Measurements from ENCODE around the gene TRIM24.
"Not testable (repeated sequence)": the region's sequence is repeated elsewhere in the genome, so short reads cannot be mapped to it uniquely, and the experiment has no call there.

The TRIM24 gene

DNA sequence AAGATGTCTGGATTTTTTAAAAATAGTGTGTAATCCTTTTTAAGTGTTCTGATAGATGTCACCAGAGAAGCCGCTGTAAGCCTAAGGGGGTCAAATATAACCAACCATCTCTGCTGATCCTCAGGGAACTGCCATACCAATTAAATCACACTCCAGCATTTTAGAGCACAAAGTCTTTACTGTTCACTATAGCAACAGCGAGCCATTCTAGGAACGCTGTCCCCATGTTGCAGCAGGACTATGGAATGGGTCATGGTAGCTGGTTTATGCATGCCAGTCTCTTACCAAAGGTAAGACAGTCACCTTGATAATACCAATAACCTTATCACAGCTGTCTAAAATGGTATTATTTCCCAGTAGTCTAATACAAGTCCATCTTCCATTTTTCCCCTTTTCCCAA, 33.5 kb downstream of the TRIM24 start:
- no peak for DNase-seq (ENCODE audit: low spot score)

GRCh38 chr7:138495485-138495884, 35.4 kb downstream of the TRIM24 start:
- no peak for DNase-seq (ENCODE audit: low spot score)

DNA sequence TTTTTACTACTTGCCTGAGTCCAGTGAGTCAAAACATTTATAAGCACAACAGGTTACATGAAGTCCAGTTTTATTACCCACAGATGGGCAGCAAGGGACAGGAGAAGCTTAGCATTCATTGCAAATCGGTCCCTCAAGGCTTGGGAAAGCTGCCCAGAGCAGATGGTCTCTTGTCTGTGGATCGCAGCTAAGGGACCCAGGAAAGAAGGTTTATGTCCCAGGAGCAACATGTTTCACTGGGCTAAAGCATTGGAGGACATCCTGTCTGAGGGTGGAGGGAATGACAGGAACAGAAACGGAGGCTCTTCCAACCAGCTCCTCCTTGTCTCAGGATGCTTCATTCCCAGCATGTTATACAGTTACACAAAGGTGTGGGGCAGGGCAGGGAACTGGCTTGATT, 39.3 kb downstream of the TRIM24 start:
- DNase-seq (ENCODE audit: low spot score) = no peak

- DNase-seq (ENCODE audit: low spot score) = not testable (repeated sequence)
Observed at GRCh38 chr7:138500303-138500702, 40.2 kb downstream of the TRIM24 start.

DNA sequence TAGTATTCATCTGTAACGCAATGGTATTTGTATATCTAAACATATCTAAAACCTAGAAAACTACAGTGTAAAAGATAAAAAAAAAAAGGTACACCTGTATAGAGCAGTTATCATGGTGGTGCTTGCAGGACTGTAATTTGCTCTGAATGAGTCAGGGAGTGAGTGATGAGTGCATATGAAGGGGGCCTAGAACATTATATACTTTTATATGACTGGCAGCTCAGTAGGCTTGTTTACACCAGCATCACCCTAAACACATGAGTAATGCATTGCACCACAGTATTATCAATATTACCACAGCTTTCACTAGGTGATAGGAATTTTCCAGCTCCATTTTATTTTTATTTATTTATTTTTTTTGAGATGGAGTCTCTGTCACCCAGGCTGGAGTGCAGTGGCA, 40.8 kb downstream of the TRIM24 start:
- no peak for DNase-seq (ENCODE audit: low spot score)

- no peak for DNase-seq (ENCODE audit: low spot score)
Observed at GRCh38 chr7:138502023-138502767, 42.1 kb downstream of the TRIM24 start.

GRCh38 chr7:138505361-138505873, 45.4 kb downstream of the TRIM24 start:
- DNase-seq (ENCODE audit: low spot score) = no peak

GRCh38 chr7:138506764-138507163, 46.7 kb downstream of the TRIM24 start:
- DNase-seq (ENCODE audit: low spot score) = no peak

DNA sequence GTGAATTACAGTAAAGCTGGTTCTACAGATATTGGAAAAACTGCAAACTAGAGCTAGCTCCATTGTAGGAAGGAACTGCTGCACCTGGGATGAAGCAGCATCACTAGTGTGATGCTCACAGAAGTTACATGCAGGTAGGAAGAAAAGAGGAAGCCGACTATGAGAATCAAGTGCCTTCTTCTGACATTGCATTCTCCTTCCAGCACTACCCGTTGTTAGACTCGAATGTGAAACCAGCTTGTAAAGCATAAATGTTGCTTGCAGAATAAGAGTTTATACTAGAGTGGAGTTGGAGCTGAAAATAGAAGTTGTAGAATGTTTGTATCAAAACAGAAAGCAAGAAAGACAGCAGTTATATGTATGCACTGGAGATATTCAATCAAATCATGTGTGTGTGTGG, 49.9 kb downstream of the TRIM24 start:
- DNase-seq (ENCODE audit: low spot score) = no peak

DNA sequence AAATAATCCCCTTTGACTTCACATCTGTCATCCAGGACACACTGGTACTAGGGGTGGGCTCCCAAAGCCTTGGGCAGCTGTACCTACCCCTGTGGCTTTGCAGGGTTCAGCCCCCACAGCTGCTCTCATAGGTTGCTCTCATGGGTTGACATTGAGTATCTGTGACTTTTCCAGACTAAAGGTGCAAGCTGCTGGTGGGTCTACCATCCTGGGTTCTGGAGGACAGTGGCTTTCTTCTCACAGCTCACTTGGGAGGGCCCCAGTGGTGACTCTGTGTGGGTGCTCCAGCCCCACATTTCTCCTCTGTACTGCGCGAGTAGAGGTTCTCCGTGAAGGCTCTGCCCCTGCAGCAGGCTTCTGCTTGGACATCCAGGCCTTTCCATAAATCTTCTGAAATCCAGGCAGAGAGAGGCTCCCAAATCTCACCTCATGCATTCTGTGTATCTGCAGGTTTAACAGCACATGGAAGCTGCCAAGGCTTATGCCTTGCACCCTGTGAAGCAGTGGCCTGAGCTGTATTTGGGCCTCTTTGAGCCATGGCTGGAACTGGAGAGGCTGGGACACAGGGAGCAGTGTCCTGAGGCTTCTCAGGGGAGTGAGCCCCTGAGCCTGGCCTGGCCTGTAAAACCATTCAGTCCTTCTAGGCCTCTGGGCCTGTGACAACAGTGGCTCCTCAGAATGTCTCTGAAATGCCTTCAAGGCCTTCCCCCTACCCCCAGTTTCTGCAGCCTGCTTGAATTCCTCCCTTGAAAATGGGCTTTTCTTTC, 52.2 kb downstream of the TRIM24 start:
- no peak for DNase-seq (ENCODE audit: low spot score)

- DNase-seq (ENCODE audit: low spot score) = no peak
Observed at GRCh38 chr7:138512885-138513284, 52.8 kb downstream of the TRIM24 start.

- no peak for DNase-seq (ENCODE audit: low spot score)
Observed at GRCh38 chr7:138513344-138513871, 53.3 kb downstream of the TRIM24 start.

- DNase-seq (ENCODE audit: low spot score) = no peak
Observed at GRCh38 chr7:138514044-138514443, 54.0 kb downstream of the TRIM24 start.

DNA sequence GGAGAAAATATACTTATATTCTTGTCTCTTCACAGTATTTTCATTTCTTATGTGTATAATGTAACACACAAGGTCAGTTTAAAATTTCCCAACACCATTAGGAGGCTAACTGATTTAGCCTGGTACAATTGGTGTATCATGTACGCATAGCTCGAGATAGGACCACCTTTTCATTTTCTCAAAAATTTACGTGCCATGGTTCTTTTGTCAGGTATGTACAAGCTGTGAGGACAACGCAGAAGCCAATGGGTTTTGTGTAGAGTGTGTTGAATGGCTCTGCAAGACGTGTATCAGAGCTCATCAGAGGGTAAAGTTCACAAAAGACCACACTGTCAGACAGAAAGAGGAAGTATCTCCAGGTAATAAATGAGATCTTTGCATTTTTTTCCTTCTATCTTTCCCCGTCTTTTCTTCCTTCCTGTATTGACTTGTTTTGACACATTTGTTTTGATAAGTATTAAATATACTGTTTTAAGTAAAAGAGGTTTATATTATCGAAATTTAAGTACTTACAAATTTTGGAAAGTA, 55.0 kb downstream of the TRIM24 start:
- no peak for DNase-seq (ENCODE audit: low spot score)

GRCh38 chr7:138519061-138519798, 59.2 kb downstream of the TRIM24 start:
- DNase-seq (ENCODE audit: low spot score) = no peak

DNA sequence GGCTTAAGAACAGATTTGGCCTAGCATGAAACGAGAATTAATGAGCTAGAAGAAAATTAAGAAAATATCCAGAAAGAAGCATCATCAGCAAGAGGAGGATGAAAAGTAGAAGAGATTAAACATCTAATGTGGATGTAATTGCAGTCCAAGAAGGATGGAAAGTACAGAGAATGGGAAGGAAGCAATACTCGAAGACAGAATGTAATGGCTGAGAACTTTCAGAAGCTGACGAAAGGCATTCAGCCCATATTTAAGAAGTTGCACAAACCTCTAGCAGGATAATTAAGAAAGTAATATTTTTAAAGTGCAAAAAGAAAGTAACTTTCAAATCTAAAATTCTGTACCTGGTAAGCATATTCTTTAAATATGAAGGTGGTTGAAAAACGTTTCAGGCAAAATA, 60.7 kb downstream of the TRIM24 start:
- no peak for DNase-seq (ENCODE audit: low spot score)

DNA sequence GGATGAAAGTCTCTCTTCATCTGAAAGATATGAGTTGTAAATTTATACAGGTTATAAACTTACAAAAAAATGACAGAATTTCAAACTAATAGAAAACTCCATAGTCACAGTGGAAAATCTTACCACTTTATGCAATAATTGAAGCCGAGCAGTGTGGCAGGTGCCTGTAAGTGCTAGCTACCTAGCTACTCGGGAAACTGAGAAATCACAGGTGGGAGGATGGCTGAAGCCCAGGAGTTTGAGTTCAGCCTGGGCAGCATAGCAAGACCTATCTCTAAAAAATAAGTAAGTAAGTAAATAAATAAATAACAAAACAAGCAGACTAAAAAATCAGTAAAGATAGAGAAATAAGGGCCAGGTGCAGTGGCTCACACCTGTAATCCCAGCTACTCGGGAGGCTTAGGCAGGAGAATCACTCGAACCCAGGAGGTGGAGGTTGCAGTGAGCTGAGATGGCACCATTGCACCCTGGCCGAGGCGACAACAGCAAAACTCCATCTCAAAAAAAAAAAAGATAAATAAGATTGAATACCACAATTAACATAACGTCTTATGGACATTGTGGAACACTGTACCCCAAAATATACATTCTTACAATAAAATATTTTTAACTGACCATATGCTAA, 61.9 kb downstream of the TRIM24 start:
- no peak for DNase-seq (ENCODE audit: low spot score)

DNA sequence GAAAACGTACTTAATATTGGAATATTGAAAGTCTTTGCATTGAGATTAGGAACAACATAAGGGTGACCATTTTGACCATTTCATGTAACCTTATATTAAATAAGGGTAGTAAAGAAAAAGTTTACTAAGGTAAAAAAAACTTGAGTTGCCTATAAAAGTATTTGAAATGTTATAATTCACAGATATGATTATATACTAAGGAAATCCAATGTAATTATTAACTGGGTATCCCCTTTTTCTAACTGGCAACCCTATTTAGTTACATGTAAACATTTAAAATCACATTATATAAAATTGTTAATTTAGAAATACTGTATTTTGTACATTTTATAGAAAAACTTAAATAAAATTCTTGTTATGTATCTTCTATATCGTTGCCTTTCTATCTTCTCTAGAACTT, 64.2 kb downstream of the TRIM24 start:
- DNase-seq (ENCODE audit: low spot score) = no peak

- DNase-seq (ENCODE audit: low spot score) = no peak
Observed at GRCh38 chr7:138525757-138526156, 65.7 kb downstream of the TRIM24 start.

GRCh38 chr7:138527746-138528223, 67.7 kb downstream of the TRIM24 start:
- DNase-seq (ENCODE audit: low spot score) = no peak

GRCh38 chr7:138536833-138537232, 76.8 kb downstream of the TRIM24 start:
- not testable (repeated sequence) for DNase-seq (ENCODE audit: low spot score)

DNA sequence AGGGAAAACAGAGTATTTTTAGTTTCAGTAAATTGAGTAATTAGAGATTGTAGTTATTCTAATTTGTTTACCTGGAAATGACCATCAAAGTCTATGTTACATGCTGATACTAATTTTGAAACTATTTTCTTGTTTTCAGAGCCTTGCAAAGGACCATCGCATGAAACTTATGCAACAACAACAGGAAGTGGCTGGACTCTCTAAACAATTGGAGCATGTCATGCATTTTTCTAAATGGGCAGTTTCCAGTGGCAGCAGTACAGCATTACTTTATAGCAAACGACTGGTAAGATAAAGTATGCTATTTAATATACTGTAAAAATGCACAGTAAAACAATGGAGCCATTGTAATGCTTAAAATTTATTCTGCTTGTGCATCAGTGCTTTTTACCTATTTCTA, 78.5 kb downstream of the TRIM24 start:
- no peak for DNase-seq (ENCODE audit: low spot score)

Measured in activated CD4-positive, alpha-beta T cell treated with anti-CD3 and anti-CD28 coated beads, Interleukin-2, Interleukin-4, amounts not matched to agents 100 ng/mL and 50 ng/mL, durations not matched to agents 16 hours and 8 hours (primary cell).